PC-3 (cell line): ENCODE measurements around the gene EFNA5. TPM values are rescaled to one million over a fixed set of nuclear protein-coding genes. Genes with fewer than 3 reads are reported as not detected.

Experiments used
- ATAC-seq: fragments of 200-7000 bp; cut with Tn5 transposase; 2 replicates; pipeline ENCODE4 v1.9.1; 2020; ENCODE audit warnings: mild to moderate bottlenecking, moderate library complexity
- BruUV-seq: library from RNA; stranded (reverse); fragments of 400-500 nt; replicated peaks from 2 replicates; lab custom pipeline; 2021; lab: Mats Ljungman, UMichigan
- CTCF ChIA-PET: fragments of 300-600 bp; sonication (Branson Sonifier 250); formaldehyde crosslinking; loops from one replicate; lab custom pipeline; 2022; ENCODE audit warnings: antibody characterized with exemption; lab: Charles Lee
- POLR2A ChIA-PET: fragments of 300-600 bp; sonication (Branson Sonifier 250); formaldehyde crosslinking; loops from one replicate; lab custom pipeline; 2022; ENCODE audit warnings: antibody characterized with exemption; ENCODE audit not compliant: unreplicated experiment; lab: Charles Lee
- DNase-seq: peaks from one replicate; pipeline ENCODE4 v3.0.0-alpha.2; 2015
- H2AFZ ChIP-seq: fragments of 300-600 bp; sonication (generic); 2 replicates; pipeline ENCODE4 v1.6.0; 2016; ENCODE audit warnings: antibody characterized with exemption, low read length
- H3F3A ChIP-seq: fragments of 300-600 bp; sonication (generic); one replicate; pipeline ENCODE4 v1.6.0; 2017; ENCODE audit warnings: antibody characterized with exemption, low read length, control low read depth, mild to moderate bottlenecking; ENCODE audit not compliant: unreplicated experiment
- H3K27ac ChIP-seq: fragments of 300-600 bp; sonication (generic); 2 replicates; pipeline ENCODE4 v1.5.1; 2016; ENCODE audit warnings: mild to moderate bottlenecking, low read length
- H3K27me3 ChIP-seq: fragments of 300-600 bp; sonication (generic); 2 replicates; pipeline ENCODE4 v1.6.1; 2016; ENCODE audit warnings: low read length, mixed read lengths
- H3K36me3 ChIP-seq: fragments of 300-600 bp; sonication (generic); 2 replicates; pipeline ENCODE4 v1.6.1; 2016; ENCODE audit warnings: low read depth, mixed run types, low read length, mixed read lengths
- H3K4me1 ChIP-seq: fragments of 300-600 bp; sonication (generic); 2 replicates; pipeline ENCODE4 v1.5.1; 2016; ENCODE audit warnings: low read length; ENCODE audit not compliant: insufficient read depth
- H3K4me2 ChIP-seq: fragments of 300-600 bp; sonication (generic); 2 replicates; pipeline ENCODE4 v1.6.0; 2016; ENCODE audit warnings: low read length
- H3K4me3 ChIP-seq: fragments of 300-600 bp; sonication (generic); 2 replicates; pipeline ENCODE4 v1.5.1; 2016; ENCODE audit warnings: mild to moderate bottlenecking, low read length, mixed read lengths
- H3K79me2 ChIP-seq: fragments of 300-600 bp; sonication (generic); 2 replicates; pipeline ENCODE4 v1.6.1; 2017; ENCODE audit warnings: low read length, mixed read lengths
- H3K9ac ChIP-seq: fragments of 300-600 bp; sonication (generic); 2 replicates; pipeline ENCODE4 v1.6.0; 2016; ENCODE audit warnings: mild to moderate bottlenecking, low read length
- H3K9me2 ChIP-seq: fragments of 300-600 bp; sonication (generic); replicated peaks from 2 replicates; pipeline ENCODE4 v1.6.1; 2016; ENCODE audit warnings: mixed run types, low read length, mixed read lengths
- H3K9me3 ChIP-seq: fragments of 300-600 bp; sonication (generic); 2 replicates; pipeline ENCODE4 v1.6.1; 2016; ENCODE audit warnings: low read length, mixed read lengths
- H4K20me1 ChIP-seq: fragments of 300-600 bp; sonication (generic); 2 replicates; pipeline ENCODE4 v1.6.1; 2016; ENCODE audit warnings: low read length, mixed read lengths
- CTCF ChIP-seq: fragments of 300-600 bp; sonication (generic); conservative IDR thresholded peaks from 2 replicates; pipeline ENCODE4 v1.5.1; 2017; ENCODE audit warnings: antibody characterized with exemption, low read depth, mild to moderate bottlenecking, low read length
- EZH2 ChIP-seq: fragments of 300-600 bp; sonication (generic); IDR thresholded peaks from one replicate; pipeline ENCODE4 v1.6.1; 2017; ENCODE audit warnings: antibody characterized with exemption, mild to moderate bottlenecking, low read length; ENCODE audit not compliant: unreplicated experiment
- EZH2phosphoT487 ChIP-seq: fragments of 300-600 bp; sonication (generic); IDR thresholded peaks from 2 replicates; pipeline ENCODE4 v1.6.1; 2018; ENCODE audit warnings: mild to moderate bottlenecking, antibody characterized with exemption, low read length, borderline replicate concordance
- intact Hi-C: fragments of 100-400 bp; cut with micrococcal nuclease; formaldehyde crosslinking; loops from 2 replicates; pipeline ENCODE4 v1.9.0; 2023
- total RNA-seq: library from RNA; depleted of rRNA; stranded (reverse); fragments of >200 nt; gene quantifications from 2 replicates; pipeline ENCODE4 v1.2.3, GENCODE V29; 2014

Gene EFNA5
- total RNA-seq, 1 experiment from 2014 or later: 5.4 TPM

GRCh38 chr5:107484281-107484680, 186.5 kb downstream of the EFNA5 start:
- no peak overlapping the region for H3K27ac ChIP-seq

GRCh38 chr5:107483231-107484024, 187.3 kb downstream of the EFNA5 start:
- Histone ChIP-seq H3K4me3 (no peak overlapping the region), H3K4me2 (no peak overlapping the region), H3K27ac (no peak overlapping the region), H3K79me2 (no peaks in the 10 kb centered on the region), H2AFZ (no peak overlapping the region), H3K9ac (no peak overlapping the region), H3K36me3 (no peaks in the 10 kb centered on the region), H3F3A (no peaks in the 10 kb centered on the region), H3K9me3 (no peaks in the 10 kb centered on the region), H3K4me1 (peaks cover 24% of the 10 kb centered on the region), H3K27me3 (no peaks in the 10 kb centered on the region), H4K20me1 (no peaks in the 10 kb centered on the region), H3K9me2 (no peaks in the 10 kb centered on the region)
- ChIA-PET POLR2A (no interaction called here), CTCF (no interaction called here)
- TF ChIP-seq EZH2phosphoT487 (no peak), EZH2 (no peak), CTCF (no peak)
- DNase-seq: no peak
- no peak for ATAC-seq
- BruUV-seq: no TSS peak
- intact Hi-C loops: no loop called here

More at GRCh38 chr5:107484281-107484680, 186.5 kb downstream of the EFNA5 start:
- DNase-seq (no peak), ATAC-seq (no peak)
- no peak overlapping the region for H3K9ac ChIP-seq
- POLR2A ChIA-PET: no interaction called here
- no peak overlapping the region for H3K4me3 ChIP-seq
- TF ChIP-seq EZH2phosphoT487 (no peak), CTCF (no peak), EZH2 (no peak)
- BruUV-seq: no TSS peak
- peaks cover 23% of the 10 kb centered on the region for H3K4me1 ChIP-seq
- H3K4me2 ChIP-seq: no peak overlapping the region
- CTCF ChIA-PET: no interaction called here
- intact Hi-C loops: no loop called here
- H3K9me3 ChIP-seq: no peaks in the 10 kb centered on the region
- H3K36me3 ChIP-seq: no peaks in the 10 kb centered on the region
- H2AFZ ChIP-seq: no peak overlapping the region
- no peaks in the 10 kb centered on the region for H3K27me3 ChIP-seq
- H3K79me2 ChIP-seq: no peaks in the 10 kb centered on the region
- no peaks in the 10 kb centered on the region for H4K20me1 ChIP-seq
- H3F3A ChIP-seq: no peaks in the 10 kb centered on the region
- H3K9me2 ChIP-seq: no peaks in the 10 kb centered on the region

- intact Hi-C loops: loop anchor here (5.0 kb wide), 1 partner anchor 44 kb away; no protein-coding TSS in a partner anchor
- H4K20me1 ChIP-seq: no peaks in the 10 kb centered on the region
- H3K9ac ChIP-seq: no peak overlapping the region
- H3K4me3 ChIP-seq: no peak overlapping the region
- H3K4me2 ChIP-seq: peak overlapping the region; percentile 61
- H3K79me2 ChIP-seq: peaks cover 31% of the 10 kb centered on the region; the same call in 1 of the 2 replicates
- POLR2A ChIA-PET: no interaction called here
- ATAC-seq (no peak), DNase-seq (no peak)
- CTCF ChIA-PET: no interaction called here
- no peak for TF ChIP-seq EZH2phosphoT487
- no peak for TF ChIP-seq EZH2
- TF ChIP-seq CTCF: no peak
- no peaks in the 10 kb centered on the region for H3K9me3 ChIP-seq
- H3F3A ChIP-seq: no peaks in the 10 kb centered on the region
- H3K27ac ChIP-seq: peak overlapping the region; percentile 32
- H3K4me1 ChIP-seq: peaks cover 44% of the 10 kb centered on the region
- no peak overlapping the region for H2AFZ ChIP-seq
- H3K27me3 ChIP-seq: no peaks in the 10 kb centered on the region
- BruUV-seq: no TSS peak
- H3K9me2 ChIP-seq: no peaks in the 10 kb centered on the region
- H3K36me3 ChIP-seq: no peaks in the 10 kb centered on the region
Measured at GRCh38 chr5:107478068-107478641, 192.6 kb downstream of the EFNA5 start.
